ENCODE data around the gene HNRNPA1L2. TPM values are rescaled to one million over a fixed set of nuclear protein-coding genes. Genes with fewer than 3 reads are reported as not detected.
"Not testable (repeated sequence)": the region's sequence is repeated elsewhere in the genome, so short reads cannot be mapped to it uniquely, and the experiment has no call there.

The HNRNPA1L2 gene
- total and polyA plus RNA-seq, 9 donors = 4.3 to 13.0 (median 9.6) TPM

- H3K36me3 ChIP-seq (ENCODE audit: control insufficient read depth, insufficient read depth, low read length); H3K4me1 ChIP-seq (ENCODE audit: control insufficient read depth, insufficient read depth, low read length); H3K9me3 ChIP-seq (replicated peaks; ENCODE audit: control insufficient read depth, low read depth, low read length); DNase-seq; H3K27ac ChIP-seq (ENCODE audit: low read length); H3K27me3 ChIP-seq (ENCODE audit: control insufficient read depth, insufficient read depth, low read length); H3K4me3 ChIP-seq (ENCODE audit: low read length): not testable (repeated sequence)
- WGBS (ENCODE audit: insufficient coverage) = 75% methylated on average over 2 of the region's 6 CpGs
Observed at GRCh38 chr13:52606126-52606525, 36.1 kb upstream of the HNRNPA1L2 start.

DNA sequence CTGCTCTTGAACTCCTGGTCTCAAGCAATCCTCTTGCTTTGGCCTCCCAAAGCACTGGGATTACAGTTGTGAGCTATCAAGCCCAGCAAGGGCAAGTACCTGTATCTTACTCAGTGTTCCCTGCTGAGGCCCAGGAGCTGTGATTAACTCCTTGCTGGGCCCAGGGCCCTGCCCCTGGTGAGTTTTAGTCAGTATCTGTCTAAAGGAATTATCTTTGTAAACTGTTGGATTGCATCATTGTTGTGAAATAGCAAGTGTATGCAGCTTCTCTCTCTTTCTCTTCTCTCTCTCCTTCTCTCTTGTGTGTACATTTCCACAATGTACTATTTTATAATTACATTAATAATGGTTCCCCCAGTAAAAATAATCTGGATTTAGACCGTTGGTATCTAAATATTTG is 35.4 kb upstream of the HNRNPA1L2 start:
- DNase-seq; H3K4me3 ChIP-seq (ENCODE audit: low read length); H3K36me3 ChIP-seq (ENCODE audit: control insufficient read depth, insufficient read depth, low read length); H3K27ac ChIP-seq (ENCODE audit: low read length); H3K4me1 ChIP-seq (ENCODE audit: control insufficient read depth, insufficient read depth, low read length); H3K27me3 ChIP-seq (ENCODE audit: control insufficient read depth, insufficient read depth, low read length); H3K9me3 ChIP-seq (replicated peaks; ENCODE audit: control insufficient read depth, low read depth, low read length): not testable (repeated sequence)
- no CpG with 5 or more reads among the region's 1 CpG for WGBS (ENCODE audit: insufficient coverage)

- H3K27ac ChIP-seq (ENCODE audit: low read length); DNase-seq: not testable (repeated sequence)
Observed at GRCh38 chr13:52608184-52608583, 34.0 kb upstream of the HNRNPA1L2 start.

GRCh38 chr13:52609013-52609606 is 33.1 kb upstream of the HNRNPA1L2 start:
- H3K9me3 ChIP-seq (replicated peaks; ENCODE audit: control insufficient read depth, low read depth, low read length); H3K27ac ChIP-seq (ENCODE audit: low read length); H3K27me3 ChIP-seq (ENCODE audit: control insufficient read depth, insufficient read depth, low read length); H3K4me3 ChIP-seq (ENCODE audit: low read length); H3K4me1 ChIP-seq (ENCODE audit: control insufficient read depth, insufficient read depth, low read length); H3K36me3 ChIP-seq (ENCODE audit: control insufficient read depth, insufficient read depth, low read length): not testable (repeated sequence)
- 73% methylated on average over 9 of the region's 10 CpGs for WGBS (ENCODE audit: insufficient coverage)
- DNase-seq = peak; percentile 25

More at GRCh38 chr13:52608184-52608583, 34.0 kb upstream of the HNRNPA1L2 start:
- not testable (repeated sequence) for H3K36me3 ChIP-seq (ENCODE audit: control insufficient read depth, insufficient read depth, low read length); H3K9me3 ChIP-seq (replicated peaks; ENCODE audit: control insufficient read depth, low read depth, low read length); H3K27me3 ChIP-seq (ENCODE audit: control insufficient read depth, insufficient read depth, low read length); H3K4me1 ChIP-seq (ENCODE audit: control insufficient read depth, insufficient read depth, low read length); H3K4me3 ChIP-seq (ENCODE audit: low read length)
- 17% methylated on average over 5 of the region's 8 CpGs for WGBS (ENCODE audit: insufficient coverage)

DNA sequence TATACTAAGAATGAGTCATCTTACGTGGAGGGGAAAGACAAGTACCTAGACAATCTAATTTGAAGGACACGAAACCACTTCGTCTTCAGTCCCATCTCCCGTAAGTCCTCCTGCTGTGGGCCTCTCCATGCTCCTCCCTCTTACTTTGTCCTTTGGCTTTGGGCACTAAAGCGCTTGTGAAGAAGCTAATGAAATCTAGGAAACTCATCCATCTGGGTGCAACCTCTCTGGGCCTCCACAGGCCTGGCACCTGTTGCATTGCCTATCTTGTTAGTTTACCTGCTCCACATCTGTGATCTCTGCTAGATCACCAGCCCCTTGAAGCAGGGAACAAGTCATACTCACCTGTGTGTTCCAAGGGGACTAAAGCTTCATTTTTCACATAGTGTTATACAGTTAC is 32.1 kb upstream of the HNRNPA1L2 start:
- 80% methylated on average over 1 of the region's 5 CpGs for WGBS (ENCODE audit: insufficient coverage)
- not testable (repeated sequence) for H3K27ac ChIP-seq (ENCODE audit: low read length); H3K36me3 ChIP-seq (ENCODE audit: control insufficient read depth, insufficient read depth, low read length); DNase-seq; H3K9me3 ChIP-seq (replicated peaks; ENCODE audit: control insufficient read depth, low read depth, low read length); H3K4me1 ChIP-seq (ENCODE audit: control insufficient read depth, insufficient read depth, low read length); H3K27me3 ChIP-seq (ENCODE audit: control insufficient read depth, insufficient read depth, low read length); H3K4me3 ChIP-seq (ENCODE audit: low read length)

DNA sequence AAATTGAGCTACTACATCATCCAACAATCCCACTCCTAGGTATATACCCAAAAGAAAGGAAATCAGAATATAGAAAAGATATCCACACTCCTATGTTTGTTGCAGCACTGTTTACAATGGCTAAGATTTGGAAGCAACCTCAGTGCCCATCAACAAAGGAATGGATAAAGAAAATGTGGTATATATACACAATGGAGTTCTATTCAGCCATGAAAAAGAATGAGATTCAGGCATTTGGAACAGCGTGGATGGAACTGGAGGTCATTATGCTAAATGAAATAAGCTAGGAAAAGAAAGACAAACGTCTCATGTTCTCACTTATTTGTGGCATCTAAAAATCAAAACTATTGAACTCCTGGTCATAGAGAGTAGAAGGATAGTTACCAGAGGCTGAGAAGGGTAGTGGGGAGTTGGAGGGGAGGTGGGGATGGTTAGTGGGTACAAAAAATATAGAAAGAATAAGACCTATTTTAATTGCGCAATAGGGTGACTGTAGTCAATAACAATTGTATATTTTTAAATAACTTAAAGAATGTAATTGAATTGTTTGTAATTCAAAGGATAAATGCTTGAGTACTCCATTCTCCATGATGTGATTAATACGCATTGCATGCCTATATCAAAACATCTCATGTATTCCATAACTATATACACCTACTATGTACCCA is 27.0 kb upstream of the HNRNPA1L2 start:
- Histone ChIP-seq H3K36me3 (ENCODE audit: control insufficient read depth, insufficient read depth, low read length) (no peaks in the 10 kb centered on the region), H3K27ac (ENCODE audit: low read length) (no peak overlapping the region), H3K4me1 (ENCODE audit: control insufficient read depth, insufficient read depth, low read length) (peaks cover 2% of the 10 kb centered on the region), H3K27me3 (ENCODE audit: control insufficient read depth, insufficient read depth, low read length) (no peaks in the 10 kb centered on the region), H3K9me3 (replicated peaks; ENCODE audit: control insufficient read depth, low read depth, low read length) (no peaks in the 10 kb centered on the region), H3K4me3 (ENCODE audit: low read length) (no peak overlapping the region)
- WGBS (ENCODE audit: insufficient coverage) = no CpG with 5 or more reads among the region's 4 CpGs
- DNase-seq = no peak

DNA sequence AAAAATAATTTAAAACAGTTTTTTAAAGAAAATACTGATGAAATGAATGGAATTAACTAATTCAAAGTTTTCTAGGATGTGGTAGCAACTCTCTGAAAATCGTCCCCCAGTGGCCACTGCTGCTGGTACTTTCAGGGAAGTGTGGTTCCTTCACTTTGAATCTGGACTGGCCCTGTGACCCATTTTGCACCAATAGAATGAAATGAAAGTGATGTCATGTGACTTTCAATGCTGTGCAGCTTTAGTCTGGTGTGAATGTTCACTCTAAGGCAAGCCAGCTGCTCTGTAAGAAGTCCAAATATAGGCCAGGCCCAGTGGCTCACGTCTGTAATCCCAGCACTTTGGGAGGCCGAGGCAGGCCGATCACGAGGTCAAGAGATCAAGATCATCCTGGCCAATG is 26.4 kb upstream of the HNRNPA1L2 start:
- WGBS (ENCODE audit: insufficient coverage) = 93% methylated on average over 2 of the region's 5 CpGs
- H3K9me3 ChIP-seq (replicated peaks; ENCODE audit: control insufficient read depth, low read depth, low read length) = no peaks in the 10 kb centered on the region
- H3K36me3 ChIP-seq (ENCODE audit: control insufficient read depth, insufficient read depth, low read length) = no peaks in the 10 kb centered on the region
- H3K4me1 ChIP-seq (ENCODE audit: control insufficient read depth, insufficient read depth, low read length) = peaks cover 2% of the 10 kb centered on the region
- no peak for DNase-seq
- H3K27me3 ChIP-seq (ENCODE audit: control insufficient read depth, insufficient read depth, low read length) = no peaks in the 10 kb centered on the region
- H3K4me3 ChIP-seq (ENCODE audit: low read length) = no peak overlapping the region
- no peak overlapping the region for H3K27ac ChIP-seq (ENCODE audit: low read length)

DNA sequence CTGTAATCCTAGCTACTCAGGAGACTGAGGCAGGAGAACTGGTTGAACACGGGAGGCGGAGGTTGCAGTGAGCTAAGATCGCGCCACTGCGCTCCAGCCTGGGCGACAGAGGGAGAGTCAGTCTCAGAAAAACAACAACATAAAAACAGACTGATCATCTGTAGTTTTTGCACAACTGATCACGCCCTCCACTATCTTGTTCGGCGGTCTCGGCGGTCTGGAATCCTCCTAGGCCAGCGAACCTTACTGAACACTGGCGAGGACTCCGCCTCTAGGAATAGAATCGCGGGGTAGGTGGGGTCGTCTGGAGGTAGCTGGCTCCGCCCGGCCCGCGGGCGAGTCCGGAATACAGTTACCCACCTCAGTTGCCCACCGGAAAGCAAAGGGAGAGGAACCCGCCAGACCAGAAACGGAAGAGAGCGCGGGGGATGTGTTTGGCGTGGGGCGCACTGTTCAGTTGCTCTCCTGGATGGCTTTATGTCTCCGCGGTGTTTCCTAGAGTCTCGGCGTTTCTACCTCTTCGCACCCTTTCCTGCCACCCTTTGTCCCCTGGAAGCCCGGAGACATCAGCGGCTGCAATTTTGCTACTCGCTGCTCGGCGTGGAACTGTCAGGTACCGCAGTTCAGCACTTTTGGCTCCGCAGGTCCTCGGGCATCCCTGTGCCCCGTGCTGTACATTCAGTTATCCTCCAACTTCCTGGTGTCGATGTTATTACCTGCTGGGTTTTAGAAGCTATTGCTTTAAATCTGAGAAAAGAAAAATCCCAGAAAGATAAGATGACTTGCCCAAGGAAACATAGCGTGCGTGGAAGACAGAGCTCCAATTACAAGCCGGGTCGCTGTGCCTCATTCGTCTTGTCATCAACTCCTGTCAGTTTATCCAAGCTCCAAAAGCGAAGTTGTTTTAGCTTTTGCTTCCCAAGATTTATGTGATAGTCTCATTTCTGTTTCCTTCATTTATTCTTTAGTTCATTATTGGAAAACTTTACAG is 24.9 kb upstream of the HNRNPA1L2 start:
- Histone ChIP-seq H3K36me3 (ENCODE audit: control insufficient read depth, insufficient read depth, low read length) (no peaks in the 10 kb centered on the region), H3K27me3 (ENCODE audit: control insufficient read depth, insufficient read depth, low read length) (no peaks in the 10 kb centered on the region), H3K4me1 (ENCODE audit: control insufficient read depth, insufficient read depth, low read length) (peaks cover 2% of the 10 kb centered on the region), H3K9me3 (replicated peaks; ENCODE audit: control insufficient read depth, low read depth, low read length) (no peaks in the 10 kb centered on the region), H3K4me3 (ENCODE audit: low read length) (peak overlapping the region; percentile 86), H3K27ac (ENCODE audit: low read length) (peak overlapping the region; percentile 84)
- DNase-seq = peak; percentile 92
- under 1% methylated on average over 44 of the region's 51 CpGs for WGBS (ENCODE audit: insufficient coverage)

DNA sequence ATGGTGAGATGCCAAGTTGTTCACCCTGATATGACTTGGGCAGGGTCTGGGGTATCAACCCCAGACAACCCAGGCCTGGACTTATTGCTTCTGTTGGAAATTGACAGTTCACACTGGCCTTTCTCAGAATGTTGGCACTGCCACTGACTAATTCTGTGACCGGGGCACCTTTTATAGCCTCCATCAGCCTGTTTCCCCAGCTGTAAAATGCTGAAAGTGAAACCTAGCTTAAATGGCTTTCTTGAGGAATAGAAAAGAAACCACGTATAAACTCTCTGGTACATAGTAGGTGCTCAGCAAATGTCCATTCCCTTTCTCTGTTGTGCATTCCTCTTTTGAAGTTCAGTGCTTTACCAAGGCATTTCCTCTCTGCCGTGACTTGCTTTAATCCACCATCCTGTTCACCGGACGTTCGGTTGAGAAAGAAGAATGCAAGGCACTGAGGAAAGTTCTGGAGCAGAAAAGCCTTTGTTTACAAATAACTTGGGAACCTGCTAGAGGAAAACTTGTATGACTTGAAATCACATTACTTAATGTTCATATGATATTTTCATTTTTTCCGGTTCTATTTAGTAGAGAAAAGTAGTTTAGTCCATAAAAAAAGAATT is 11.0 kb upstream of the HNRNPA1L2 start:
- DNase-seq; H3K27ac ChIP-seq (ENCODE audit: low read length); H3K27me3 ChIP-seq (ENCODE audit: control insufficient read depth, insufficient read depth, low read length); H3K4me3 ChIP-seq (ENCODE audit: low read length); H3K9me3 ChIP-seq (replicated peaks; ENCODE audit: control insufficient read depth, low read depth, low read length); H3K4me1 ChIP-seq (ENCODE audit: control insufficient read depth, insufficient read depth, low read length): not testable (repeated sequence)
- WGBS (ENCODE audit: insufficient coverage) = 60% methylated on average over 1 of the region's 7 CpGs
- peaks cover 19% of the 10 kb centered on the region for H3K36me3 ChIP-seq (ENCODE audit: control insufficient read depth, insufficient read depth, low read length)

Data from muscle of leg (tissue), 11 donors.